COLO829 (cell line): ENCODE measurements around the gene FAM13A.
"Not testable (repeated sequence)": the region's sequence is repeated elsewhere in the genome, so short reads cannot be mapped to it uniquely, and the experiment has no call there.

Source experiments
- DNase-seq: peaks from one replicate; pipeline ENCODE4 v3.0.0; 2012; ENCODE audit warnings: low spot score

FAM13A gene

DNA sequence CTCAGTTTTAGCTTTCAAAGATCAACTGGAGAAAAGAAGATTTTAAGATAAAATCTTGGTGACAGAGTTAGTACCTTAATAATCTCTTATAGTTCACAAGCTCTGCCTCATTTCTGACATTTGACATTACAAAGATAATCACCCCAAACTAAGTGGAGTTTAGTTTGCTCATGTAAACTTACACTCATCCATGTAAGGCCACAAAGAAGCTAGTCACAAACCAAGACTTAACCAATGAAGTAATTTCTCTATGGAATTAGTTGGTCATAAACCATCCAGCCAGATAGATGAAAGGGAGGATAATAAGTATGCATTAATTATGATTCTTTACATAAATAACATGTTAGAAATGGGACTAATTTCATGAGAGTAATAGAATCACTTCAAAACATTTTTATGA lies 159.2 kb downstream of the FAM13A start:
- no peak for DNase-seq

DNA sequence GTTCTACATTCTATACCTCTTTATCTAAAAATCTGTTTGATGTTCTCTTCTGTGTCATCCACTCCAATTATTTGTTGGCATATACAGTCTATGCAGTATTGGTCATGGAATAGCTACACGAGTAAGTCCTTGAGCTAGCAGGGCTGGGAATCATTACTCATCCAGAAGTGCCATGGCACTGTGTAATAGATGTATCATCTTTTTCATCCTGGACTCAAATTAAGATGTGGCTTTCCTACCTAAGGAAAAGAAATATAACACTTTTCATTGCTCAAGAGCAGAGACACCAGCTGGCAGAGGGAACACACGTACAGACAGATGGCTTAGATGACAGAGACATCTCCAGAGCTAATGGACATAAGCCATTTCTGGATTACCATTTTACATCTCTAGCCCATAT lies 159.8 kb downstream of the FAM13A start:
- no peak for DNase-seq

DNA sequence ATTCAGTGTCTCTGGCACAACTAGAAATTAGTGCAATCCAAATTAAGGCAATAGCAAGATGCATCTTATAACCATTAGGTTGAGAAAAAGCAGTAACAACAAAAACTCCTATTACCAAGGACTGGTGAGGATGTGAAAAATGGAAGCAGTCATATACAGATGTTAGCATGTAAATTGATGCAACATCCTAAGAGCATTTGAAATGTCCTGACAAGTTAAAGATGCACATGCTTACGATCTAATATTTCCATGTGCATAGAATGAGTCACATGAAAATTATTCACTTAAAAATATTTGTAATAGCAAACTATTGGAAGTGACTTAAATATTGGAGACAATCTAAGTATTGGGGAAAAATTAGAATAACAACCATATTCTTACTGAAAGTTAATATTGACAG lies 163.0 kb downstream of the FAM13A start:
- DNase-seq = no peak

DNA sequence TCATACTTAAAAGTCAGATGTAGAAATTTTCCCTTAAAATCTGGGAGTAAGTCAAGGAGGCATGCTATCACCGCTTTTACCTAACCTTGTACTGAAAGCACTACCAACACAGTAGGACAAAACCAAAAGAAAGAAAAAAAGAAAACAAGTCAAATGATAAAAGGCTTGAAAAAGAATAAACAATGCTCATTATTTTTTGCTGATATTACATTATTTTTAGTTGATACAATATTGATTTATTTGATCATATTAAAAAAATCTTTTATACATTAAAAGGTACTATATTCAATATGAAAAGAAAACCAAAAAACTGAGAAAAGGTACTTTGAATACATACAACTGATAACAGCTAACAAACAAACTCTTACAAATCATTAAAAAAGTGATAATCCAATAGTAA lies 164.3 kb downstream of the FAM13A start:
- no peak for DNase-seq

DNA sequence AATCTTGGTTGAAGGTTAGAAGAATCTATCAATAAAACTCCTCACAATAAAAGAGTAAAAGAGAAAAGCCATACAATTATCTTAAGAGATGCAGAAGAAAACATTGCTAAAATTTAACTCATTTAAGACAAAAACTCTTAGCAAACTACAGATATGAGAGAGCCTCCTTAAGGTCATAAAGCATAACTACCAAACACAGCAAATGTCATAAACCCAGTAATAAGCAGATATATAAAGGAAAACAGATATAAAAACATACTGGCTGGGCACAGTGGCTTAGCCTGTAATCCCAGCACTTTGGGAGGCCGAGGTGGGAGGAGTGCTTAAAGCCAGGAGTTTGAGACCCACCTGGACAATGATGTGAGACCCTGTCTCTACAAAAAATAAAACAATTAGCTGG lies 165.3 kb downstream of the FAM13A start:
- no peak for DNase-seq

DNA sequence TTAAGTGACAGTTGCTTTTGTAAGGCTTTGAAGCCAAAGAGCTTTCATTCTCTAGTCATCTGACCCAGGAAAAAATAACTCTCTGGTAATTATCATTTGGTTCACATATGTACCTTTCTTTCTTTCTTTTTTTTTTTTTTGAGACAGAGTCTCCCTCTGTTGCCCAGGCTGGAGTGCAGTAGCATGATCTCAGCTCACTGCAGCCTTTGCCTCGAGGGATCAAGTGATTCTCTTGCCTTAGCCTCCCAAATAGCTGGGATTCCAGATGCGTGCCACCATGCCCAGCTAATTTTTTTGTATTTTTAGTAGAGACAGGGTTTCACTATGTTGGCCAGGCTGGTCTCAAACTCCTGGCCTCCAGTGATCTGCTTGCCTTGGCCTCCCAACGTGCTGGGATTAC lies 169.6 kb downstream of the FAM13A start:
- DNase-seq = not testable (repeated sequence)

DNA sequence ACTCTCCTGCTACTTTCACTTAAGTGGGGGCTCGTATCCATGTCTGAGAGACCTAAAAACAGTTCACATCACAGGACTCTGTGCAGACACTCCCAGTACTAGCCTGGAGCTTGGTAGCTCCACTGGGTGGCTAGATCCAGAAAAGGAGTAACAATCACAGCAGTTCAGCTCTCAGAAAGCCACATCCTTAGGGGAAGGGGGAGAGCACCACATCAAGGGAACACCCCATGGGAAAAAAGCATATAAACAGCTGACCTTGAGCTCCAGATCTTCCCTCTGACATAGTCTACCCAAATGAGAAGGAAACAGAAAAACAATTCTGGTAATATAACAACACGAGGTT lies 175.8 kb downstream of the FAM13A start:
- DNase-seq = no peak

DNA sequence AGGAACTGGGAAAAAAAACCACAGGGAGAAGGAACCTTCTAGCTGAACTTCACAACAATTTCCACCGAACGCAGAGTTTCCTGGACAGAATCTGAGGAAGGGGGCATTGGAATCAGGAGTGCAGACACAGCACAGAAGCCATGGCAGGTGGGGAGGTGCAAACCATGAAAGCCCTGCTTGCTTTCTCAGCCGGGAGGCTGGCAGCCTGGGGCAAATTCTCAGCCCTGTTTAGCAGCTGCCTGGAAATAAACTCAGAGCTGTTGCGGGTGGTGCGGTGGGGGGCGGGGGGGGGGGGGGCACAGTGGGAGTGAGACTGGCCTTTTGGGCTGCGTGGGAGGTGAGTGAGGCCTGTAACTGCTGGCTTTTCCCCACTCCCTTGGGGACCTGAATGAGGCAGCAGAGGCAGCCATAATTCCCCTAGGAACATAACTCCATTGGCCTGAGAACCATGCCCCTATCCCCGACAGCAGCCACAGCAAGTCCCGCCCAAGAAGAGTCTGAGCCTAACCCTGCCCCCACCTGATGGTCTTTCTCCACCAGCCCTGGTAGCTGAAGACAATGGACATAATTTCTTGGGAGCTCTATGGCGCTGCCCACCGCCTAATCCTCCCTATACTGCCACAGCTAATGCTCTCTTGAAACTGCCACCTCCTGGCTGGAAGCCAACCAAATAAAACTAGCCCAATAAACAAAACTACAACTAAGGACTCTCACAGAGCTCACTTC lies 176.3 kb downstream of the FAM13A start:
- DNase-seq = no peak

DNA sequence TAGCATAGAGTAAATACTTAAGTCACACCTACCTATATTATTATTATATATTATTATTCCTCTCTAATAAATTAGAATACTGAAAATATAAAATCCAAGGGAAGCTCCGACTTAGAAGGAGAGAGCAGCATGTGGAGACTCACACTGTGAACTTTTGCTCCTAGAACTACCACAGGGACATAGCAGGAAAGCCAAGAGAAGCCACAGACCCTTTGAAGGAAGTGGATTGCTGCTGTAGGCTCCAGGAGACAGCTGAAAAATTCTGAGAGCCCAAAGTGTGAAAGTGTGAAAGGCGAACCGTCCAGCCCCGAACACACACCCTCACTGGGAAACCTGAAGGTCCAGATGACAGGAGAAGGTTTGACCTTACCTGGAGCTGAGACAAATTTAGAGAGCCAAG lies 177.0 kb downstream of the FAM13A start:
- no peak for DNase-seq

DNA sequence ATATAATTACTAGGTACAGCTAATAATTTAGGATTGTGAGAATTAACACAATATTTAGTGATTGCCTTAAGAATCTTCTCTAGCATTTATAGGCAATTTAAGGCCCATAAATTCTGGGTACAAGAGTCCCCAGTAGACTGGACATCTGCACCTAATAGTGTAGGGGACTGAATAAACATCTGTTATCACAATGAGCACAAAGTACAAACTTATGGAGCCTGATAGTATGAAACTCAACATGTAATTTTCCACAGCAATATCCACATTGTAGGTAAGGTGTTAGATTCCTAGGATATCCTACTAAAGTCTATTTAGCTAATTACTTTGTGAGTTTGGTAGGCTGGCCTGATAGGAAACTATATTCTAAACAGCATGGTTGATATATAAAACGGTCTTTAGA lies 178.3 kb downstream of the FAM13A start:
- DNase-seq = no peak

DNA sequence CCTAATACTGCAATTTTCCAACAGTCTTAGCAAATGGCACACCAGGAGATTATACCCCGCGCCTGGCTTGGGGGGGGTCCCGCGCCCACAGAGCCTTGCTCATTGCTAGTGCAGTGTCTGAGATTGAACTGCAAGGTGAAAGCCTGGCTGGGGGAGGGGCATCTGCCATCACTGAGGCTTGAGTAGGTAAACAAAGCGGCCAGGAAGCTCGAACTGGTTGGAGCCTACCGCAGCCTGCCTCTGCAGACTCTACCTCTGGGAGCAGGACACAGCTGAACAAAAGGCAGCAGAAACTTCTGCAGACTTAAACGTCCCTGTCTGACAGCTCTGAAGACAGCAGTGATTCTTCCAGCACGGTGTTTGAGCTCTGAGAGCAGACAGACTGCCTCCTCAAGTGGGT lies 186.6 kb downstream of the FAM13A start:
- DNase-seq = no peak

DNA sequence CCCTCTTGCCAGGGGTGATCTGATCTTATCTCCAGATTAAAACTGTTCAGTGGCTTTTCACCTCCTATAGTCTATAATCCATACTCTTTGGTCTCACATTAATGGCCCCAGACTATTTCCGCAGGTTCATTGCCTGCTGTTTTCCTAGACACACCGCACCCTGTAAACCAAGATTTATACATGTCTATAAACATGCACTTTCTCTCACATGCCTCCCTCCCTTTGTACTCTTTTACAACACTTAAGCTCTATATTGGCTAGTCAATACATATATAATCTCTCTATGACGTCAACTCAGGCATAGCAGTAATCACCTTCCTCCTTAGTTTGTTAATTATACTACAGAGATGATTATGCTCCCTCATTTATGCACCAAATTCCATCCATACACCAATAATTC lies 188.5 kb downstream of the FAM13A start:
- DNase-seq = no peak

DNA sequence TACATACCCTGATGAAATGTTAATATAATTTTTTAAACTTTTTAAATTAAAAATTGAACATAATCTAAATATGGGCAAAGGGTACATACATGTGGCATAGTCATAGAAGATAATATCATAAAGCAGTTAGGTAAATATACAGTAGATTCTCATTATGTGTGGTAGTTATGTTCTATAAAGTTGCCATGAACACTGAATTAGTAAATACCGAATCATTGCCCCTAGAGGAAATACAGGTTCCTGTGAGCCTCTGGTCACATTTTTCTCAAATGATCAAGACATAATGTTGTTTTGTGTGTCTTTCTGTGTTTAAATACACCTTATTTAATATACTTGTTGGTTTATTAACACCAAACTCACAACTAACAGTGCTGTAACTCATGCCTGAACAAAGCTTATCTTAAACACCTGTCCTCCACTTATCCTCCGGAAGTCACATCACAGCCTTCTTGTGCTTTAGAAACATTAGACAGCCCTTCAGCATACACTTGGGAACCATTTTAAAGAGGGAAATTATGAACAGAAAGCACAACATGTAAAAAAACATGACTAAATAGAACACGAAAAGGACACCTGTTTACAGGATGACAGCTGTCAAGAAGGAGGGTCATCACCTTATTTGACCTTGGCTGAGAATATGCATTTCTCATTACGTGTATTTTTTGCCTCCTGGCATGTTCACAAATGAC lies 190.0 kb downstream of the FAM13A start:
- no peak for DNase-seq

DNA sequence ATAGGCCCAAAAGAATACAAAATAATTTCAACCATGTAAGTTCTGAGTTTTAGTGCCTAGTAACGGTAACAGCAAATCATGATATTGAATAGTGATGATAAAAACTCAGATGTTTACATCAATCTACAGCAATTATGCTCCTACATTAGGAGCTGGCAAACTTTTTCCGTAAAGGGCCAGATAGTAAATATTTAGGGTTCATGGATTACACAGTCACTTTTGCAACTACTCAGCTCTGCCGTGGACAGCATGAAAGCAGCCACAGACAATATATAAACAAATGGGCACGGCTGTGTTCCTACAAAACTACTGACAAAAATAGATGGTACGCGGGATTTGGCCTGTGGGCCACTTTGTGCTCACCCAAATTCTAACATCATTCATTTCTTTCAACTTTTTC lies 191.5 kb downstream of the FAM13A start:
- DNase-seq = no peak

DNA sequence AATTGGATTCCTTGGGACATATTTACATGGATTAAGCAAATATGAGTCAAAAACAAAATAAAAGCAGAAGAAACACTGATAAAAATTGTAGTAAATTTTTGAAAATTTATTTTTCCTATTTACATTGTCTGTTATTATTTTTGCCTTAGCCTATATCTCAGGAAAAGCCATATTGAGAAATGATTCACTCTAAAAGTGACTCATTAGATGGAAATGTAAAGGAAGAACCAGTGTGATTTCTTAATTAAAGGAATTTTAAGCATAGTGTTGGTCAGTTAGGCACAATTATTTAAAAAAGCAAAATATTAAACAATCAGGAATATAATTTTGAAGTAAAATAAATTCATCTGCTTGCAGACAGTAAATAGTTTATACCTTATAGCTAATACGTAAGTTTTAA lies 191.9 kb downstream of the FAM13A start:
- DNase-seq = no peak

DNA sequence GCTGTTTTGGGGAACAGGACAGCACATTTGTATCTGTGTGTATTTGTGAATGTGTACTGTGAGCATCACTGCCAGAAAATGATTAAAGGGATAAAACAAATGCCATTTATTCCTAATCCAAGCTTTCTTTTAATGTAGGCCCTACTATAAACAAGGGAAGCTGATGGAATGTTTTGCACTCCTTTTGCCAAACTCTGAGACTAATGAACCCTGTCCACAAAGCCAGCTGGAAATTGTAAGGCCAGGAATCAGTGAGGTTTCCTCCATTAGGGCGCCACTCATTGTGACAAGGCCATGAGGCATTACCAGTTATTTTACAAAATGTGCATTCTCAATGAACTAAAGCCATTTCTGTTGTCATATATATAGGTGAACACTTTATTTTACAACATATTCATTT lies 196.4 kb downstream of the FAM13A start:
- no peak for DNase-seq

DNA sequence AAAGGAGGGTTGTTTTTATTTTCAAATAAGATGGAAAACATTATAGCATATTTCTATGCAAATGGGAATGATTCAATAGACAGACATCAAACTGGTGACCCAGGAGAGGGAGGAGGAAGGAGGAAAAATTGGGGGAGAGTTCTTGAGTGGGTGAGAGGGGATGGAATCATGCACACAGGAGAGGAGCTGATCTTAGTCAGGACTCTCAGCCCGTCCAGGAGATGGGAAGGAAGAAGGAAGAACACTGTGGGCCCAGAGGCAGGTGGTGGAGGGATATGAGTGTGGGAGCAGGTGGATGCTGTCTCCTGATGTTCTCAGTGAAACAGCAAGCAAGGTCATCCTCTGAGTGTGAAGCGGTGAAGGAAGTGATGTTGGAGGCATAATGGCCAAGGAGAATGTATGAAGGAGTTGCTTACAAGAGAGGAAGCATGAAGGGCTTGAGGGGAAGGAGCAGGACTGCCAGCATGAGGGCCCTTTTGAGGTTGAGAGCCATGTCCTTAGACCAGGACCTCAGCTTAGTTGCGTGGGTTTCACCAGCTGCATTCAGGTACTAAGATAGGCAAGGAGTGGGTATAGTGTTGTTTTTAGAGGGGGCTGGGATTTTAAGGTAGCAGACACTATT lies 197.7 kb downstream of the FAM13A start:
- DNase-seq = no peak

DNA sequence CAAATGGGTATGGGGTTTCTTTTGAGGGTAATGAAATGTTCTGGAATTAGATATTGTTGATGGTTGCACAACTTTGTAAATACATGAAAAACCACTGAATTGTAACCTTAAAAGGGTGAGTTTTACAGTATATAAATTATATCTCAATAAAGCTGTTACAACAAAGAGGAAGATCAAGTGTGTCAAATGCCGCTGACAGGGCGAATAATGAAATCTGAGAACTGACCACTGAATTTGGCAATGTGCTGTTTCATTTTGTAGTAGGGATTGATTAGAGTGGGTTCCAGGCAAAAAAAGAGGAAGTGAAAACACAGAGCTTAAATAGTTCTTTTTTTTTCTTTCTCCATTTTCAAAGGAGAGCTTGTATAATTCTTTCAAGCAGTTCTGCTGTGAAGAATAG lies 198.2 kb downstream of the FAM13A start:
- DNase-seq = no peak

DNA sequence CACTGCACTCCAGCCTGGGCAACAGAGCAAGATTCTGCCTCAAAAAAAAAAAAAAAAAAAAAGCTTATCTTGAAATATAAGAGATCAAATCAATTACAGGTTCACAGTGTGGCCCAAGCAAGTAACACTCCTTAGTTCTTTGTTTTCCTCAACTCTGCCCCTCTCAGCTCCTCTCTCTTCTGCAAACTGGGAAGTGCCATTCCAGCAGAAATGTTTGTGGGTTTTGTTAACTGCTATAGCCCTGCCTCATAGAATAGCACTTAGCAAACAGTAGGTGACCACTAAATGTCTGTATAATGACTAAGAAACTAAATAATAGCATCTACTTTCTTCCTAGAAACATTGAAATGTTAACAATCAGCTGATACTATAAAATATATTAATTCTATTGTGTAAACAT lies 199.4 kb downstream of the FAM13A start:
- DNase-seq = no peak

DNA sequence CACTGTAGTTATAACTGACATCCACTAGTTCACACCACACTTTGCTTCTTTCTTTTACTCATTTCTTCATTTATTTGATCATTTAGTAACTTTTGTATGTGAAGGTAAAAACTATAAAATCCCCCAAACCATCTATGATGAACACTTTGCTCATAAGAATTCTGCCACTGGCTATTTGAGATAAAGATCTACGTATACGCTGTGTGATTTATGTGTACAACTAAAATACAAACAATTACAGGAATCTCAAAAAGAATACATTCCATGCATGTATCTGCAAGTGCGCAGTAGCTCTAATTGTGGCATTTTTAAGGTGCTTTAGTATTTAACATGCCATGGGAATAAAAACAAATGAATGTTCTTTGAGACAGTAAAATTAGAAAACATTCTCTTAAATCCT lies 202.5 kb downstream of the FAM13A start:
- DNase-seq = no peak

DNA sequence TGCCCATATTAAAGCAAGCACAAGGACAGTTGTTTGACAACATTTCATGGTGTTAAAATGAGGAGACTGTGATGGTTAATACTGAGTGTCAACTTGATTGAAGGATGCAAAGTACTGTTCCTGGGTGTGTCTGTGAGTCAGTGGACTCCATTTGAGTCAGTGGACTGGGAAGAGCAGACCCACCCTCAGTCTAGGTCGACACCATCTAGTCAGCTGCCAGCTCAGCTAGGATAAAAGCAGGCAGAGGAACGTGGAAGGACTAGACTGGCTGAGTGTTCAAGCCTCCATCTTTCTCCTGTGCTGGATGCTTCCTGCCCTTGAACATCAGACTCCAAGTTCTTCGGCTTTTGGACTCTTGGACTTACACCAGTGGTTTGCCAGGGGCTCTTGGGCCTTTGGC lies 203.4 kb downstream of the FAM13A start:
- not testable (repeated sequence) for DNase-seq

DNA sequence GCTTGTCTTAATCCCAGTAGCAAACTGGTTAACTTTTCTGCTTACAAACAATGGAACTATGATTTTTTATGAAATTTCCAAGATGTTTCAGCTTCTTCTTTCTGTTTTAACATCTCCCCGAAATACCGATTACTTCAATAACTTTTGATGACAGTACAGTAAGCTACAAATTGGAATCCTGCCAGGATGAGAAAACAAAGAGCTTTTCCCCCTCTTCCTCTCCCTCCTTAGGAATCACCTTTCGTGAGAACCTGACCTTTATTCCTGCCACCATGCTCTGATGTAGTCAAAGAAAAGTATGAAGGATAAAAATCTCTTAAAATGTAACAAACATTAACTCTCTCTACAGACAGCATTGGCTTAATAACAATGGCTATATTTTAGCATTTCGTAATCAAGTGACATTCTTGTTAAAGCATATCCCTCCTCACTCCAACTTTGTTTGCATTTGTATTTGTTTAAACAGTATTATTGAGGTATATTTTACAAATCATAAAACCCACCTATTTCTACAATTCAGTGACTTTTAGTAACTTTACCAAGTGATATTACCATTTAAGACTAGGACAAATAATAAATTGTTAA lies 210.7 kb downstream of the FAM13A start:
- DNase-seq = no peak

DNA sequence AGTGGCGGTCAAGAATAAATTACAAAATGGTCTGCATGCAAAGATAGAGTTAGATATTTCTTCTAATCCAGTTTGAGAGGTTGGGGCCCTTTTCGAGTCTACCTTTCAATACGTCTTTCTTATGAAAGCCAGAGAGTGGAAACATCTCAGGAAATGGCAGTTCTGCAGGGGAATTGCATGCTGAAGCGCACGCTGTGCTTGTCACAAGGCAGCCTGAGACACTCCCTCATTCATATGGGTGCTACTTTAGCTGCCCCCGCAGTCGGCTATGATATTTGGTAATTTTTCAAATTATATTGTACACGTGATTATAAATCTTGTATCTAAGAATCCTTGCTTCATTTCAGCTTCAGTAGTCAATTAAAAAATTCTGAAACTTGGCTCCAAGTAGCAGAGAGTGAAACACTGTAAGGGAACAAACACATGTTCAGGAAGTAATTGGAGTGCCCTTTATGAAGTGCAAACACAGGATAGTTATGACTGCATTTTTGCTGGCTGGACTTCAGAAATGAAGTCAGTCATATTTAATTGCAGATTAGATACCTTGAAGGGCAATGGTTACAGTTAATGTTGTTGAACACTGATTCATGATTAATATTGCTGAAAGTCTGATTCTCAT lies 213.8 kb downstream of the FAM13A start:
- peak; percentile 19 for DNase-seq
